Stimulated activated CD4-positive, alpha-beta T cell treated with anti-CD3 and anti-CD28 coated beads, Interleukin-2, amount 100 ng/mL, for 24 hours (primary cell): ENCODE results near the gene TEAD3.
"Not testable (repeated sequence)": the region's sequence is repeated elsewhere in the genome, so short reads cannot be mapped to it uniquely, and the experiment has no call there.

ENCODE experiments used
- DNase-seq, 2 donors: peaks; one replicate each; pipeline ENCODE4 v3.0.0-alpha.2; 2020

TEAD3 gene

GRCh38 chr6:35496841-35497570 lies at the start of gene TEAD3:
TEAD3 (minus strand) TSS chr6:35497079.
- DNase-seq, result peak; percentile 56 to 64

- no peak for DNase-seq
Measured at GRCh38 chr6:35544769-35545361, 48.0 kb upstream of the TEAD3 start.

- no peak for DNase-seq
Measured at GRCh38 chr6:35543459-35544193, 46.7 kb upstream of the TEAD3 start.

GRCh38 chr6:35541836-35542235 lies 45.0 kb upstream of the TEAD3 start:
- no peak for DNase-seq

GRCh38 chr6:35539223-35539622 lies 42.3 kb upstream of the TEAD3 start:
- no peak for DNase-seq

- not testable (repeated sequence) for DNase-seq
Measured at GRCh38 chr6:35535847-35536246, 39.0 kb upstream of the TEAD3 start.

- DNase-seq, result no peak
Measured at GRCh38 chr6:35534407-35535170, 37.7 kb upstream of the TEAD3 start.

GRCh38 chr6:35533981-35534380 lies 37.1 kb upstream of the TEAD3 start:
- DNase-seq, result no peak

GRCh38 chr6:35532126-35532525 lies 35.2 kb upstream of the TEAD3 start:
- DNase-seq, result no peak

GRCh38 chr6:35524380-35525020 lies 27.6 kb upstream of the TEAD3 start:
- DNase-seq, result no peak

GRCh38 chr6:35522660-35523658 lies 26.1 kb upstream of the TEAD3 start:
- peak; percentile 81 to 87 for DNase-seq

- DNase-seq, result no peak
Measured at GRCh38 chr6:35522151-35522550, 25.3 kb upstream of the TEAD3 start.

GRCh38 chr6:35521235-35521634 lies 24.4 kb upstream of the TEAD3 start:
- no peak for DNase-seq

- no peak for DNase-seq
Measured at GRCh38 chr6:35519313-35520015, 22.6 kb upstream of the TEAD3 start.

GRCh38 chr6:35518566-35519312 lies 21.9 kb upstream of the TEAD3 start:
- DNase-seq, result no peak

- DNase-seq, result not testable (repeated sequence)
Measured at GRCh38 chr6:35517978-35518377, 21.1 kb upstream of the TEAD3 start.

GRCh38 chr6:35516712-35517111 lies 19.8 kb upstream of the TEAD3 start:
- no peak for DNase-seq

- DNase-seq, result not testable (repeated sequence)
Measured at GRCh38 chr6:35515939-35516338, 19.1 kb upstream of the TEAD3 start.

- no peak for DNase-seq
Measured at GRCh38 chr6:35514587-35514986, 17.7 kb upstream of the TEAD3 start.

- DNase-seq, result no peak
Measured at GRCh38 chr6:35512740-35513139, 15.9 kb upstream of the TEAD3 start, which contains the start of gene TULP1. TULP1 (minus strand) TSS chr6:35512896; CDS start chr6:35512858, 38 bp downstream.
